ENCODE measurements around the gene ROCK2.

The ROCK2 gene

GRCh38 chr2:11366326-11366741 is 21.9 kb upstream of the ROCK2 start:
- no peaks in the 10 kb centered on the region for H3K36me3 ChIP-seq (ENCODE audit: insufficient read depth, low read length)
- no peaks in the 10 kb centered on the region for H3K27me3 ChIP-seq (ENCODE audit: insufficient read depth, low read length)
- no peak overlapping the region for H3K27ac ChIP-seq (ENCODE audit: low read depth, low read length)
- H3K9me3 ChIP-seq (ENCODE audit: insufficient read depth, low read depth, low read length), result no peaks in the 10 kb centered on the region
- H3K4me3 ChIP-seq (ENCODE audit: low read length), result no peak overlapping the region
- no peak overlapping the region for H3K9ac ChIP-seq (ENCODE audit: low read depth, low read length)
- WGBS, result 100% methylated on average over 5 of the region's 5 CpGs
- no peaks in the 10 kb centered on the region for H3K4me1 ChIP-seq (ENCODE audit: insufficient read depth, low read length)

GRCh38 chr2:11365096-11365879 is 20.9 kb upstream of the ROCK2 start:
- Histone ChIP-seq H3K9ac (ENCODE audit: low read depth, low read length) (no peak overlapping the region), H3K4me3 (ENCODE audit: low read length) (no peak overlapping the region), H3K27ac (ENCODE audit: low read depth, low read length) (no peak overlapping the region), H3K27me3 (ENCODE audit: insufficient read depth, low read length) (no peaks in the 10 kb centered on the region), H3K9me3 (ENCODE audit: insufficient read depth, low read depth, low read length) (no peaks in the 10 kb centered on the region), H3K36me3 (ENCODE audit: insufficient read depth, low read length) (no peaks in the 10 kb centered on the region), H3K4me1 (ENCODE audit: insufficient read depth, low read length) (no peaks in the 10 kb centered on the region)
- 65% methylated on average over 7 of the region's 7 CpGs for WGBS

DNA sequence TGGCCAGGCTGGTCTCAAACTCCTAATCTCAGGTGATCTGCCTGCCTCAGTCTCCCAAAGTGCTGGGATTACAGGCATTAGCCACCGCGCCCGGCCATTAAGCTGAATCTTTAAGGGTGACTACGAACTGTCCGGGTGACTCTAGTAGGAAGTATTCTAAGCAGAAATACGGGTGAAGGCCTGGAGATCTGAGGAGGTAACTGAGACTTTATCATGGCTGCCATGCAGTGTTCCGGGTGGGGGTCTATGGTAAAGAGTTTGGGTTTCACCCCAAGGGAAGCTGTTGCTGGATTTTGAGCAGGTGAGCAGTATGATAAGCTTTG is 20.1 kb upstream of the ROCK2 start:
- Histone ChIP-seq H3K27me3 (ENCODE audit: insufficient read depth, low read length) (no peaks in the 10 kb centered on the region), H3K4me3 (ENCODE audit: low read length) (no peak overlapping the region), H3K9ac (ENCODE audit: low read depth, low read length) (no peak overlapping the region), H3K36me3 (ENCODE audit: insufficient read depth, low read length) (no peaks in the 10 kb centered on the region), H3K9me3 (ENCODE audit: insufficient read depth, low read depth, low read length) (no peaks in the 10 kb centered on the region), H3K4me1 (ENCODE audit: insufficient read depth, low read length) (no peaks in the 10 kb centered on the region), H3K27ac (ENCODE audit: low read depth, low read length) (no peak overlapping the region)
- WGBS, result 95% methylated on average over 7 of the region's 7 CpGs

- H3K4me1 ChIP-seq (ENCODE audit: insufficient read depth, low read length), result no peaks in the 10 kb centered on the region
- WGBS, result 90% methylated on average over 10 of the region's 10 CpGs
- H3K36me3 ChIP-seq (ENCODE audit: insufficient read depth, low read length), result no peaks in the 10 kb centered on the region
- H3K27ac ChIP-seq (ENCODE audit: low read depth, low read length), result no peak overlapping the region
- no peaks in the 10 kb centered on the region for H3K27me3 ChIP-seq (ENCODE audit: insufficient read depth, low read length)
- H3K4me3 ChIP-seq (ENCODE audit: low read length), result no peak overlapping the region
- no peak overlapping the region for H3K9ac ChIP-seq (ENCODE audit: low read depth, low read length)
- no peaks in the 10 kb centered on the region for H3K9me3 ChIP-seq (ENCODE audit: insufficient read depth, low read depth, low read length)
These were observed 19.6 kb upstream of the ROCK2 start for GRCh38 chr2:11363868-11364564.

DNA sequence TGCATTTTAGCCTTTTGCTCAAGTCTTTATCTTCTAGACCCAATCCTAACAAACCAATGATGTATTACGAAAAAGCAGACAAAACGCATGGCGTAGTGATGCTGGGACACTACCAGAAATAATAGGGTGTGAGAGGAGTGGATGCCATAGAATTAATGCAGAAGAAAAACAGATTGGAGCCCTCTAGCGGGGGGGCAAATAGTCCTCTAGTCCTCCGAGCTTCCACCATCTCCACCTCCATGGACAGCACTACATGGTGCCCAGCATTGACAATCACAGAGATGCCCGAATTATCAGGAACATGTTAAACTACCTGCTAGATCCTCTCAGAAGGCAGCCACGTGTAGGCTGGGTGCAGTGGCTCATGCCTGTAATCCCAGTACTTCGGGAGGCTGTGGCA is 15.4 kb upstream of the ROCK2 start:
- no peaks in the 10 kb centered on the region for H3K4me1 ChIP-seq (ENCODE audit: insufficient read depth, low read length)
- H3K27ac ChIP-seq (ENCODE audit: low read depth, low read length), result no peak overlapping the region
- H3K36me3 ChIP-seq (ENCODE audit: insufficient read depth, low read length), result no peaks in the 10 kb centered on the region
- H3K9me3 ChIP-seq (ENCODE audit: insufficient read depth, low read depth, low read length), result no peaks in the 10 kb centered on the region
- H3K27me3 ChIP-seq (ENCODE audit: insufficient read depth, low read length), result no peaks in the 10 kb centered on the region
- no peak overlapping the region for H3K9ac ChIP-seq (ENCODE audit: low read depth, low read length)
- WGBS, result 89% methylated on average over 8 of the region's 8 CpGs
- H3K4me3 ChIP-seq (ENCODE audit: low read length), result no peak overlapping the region

DNA sequence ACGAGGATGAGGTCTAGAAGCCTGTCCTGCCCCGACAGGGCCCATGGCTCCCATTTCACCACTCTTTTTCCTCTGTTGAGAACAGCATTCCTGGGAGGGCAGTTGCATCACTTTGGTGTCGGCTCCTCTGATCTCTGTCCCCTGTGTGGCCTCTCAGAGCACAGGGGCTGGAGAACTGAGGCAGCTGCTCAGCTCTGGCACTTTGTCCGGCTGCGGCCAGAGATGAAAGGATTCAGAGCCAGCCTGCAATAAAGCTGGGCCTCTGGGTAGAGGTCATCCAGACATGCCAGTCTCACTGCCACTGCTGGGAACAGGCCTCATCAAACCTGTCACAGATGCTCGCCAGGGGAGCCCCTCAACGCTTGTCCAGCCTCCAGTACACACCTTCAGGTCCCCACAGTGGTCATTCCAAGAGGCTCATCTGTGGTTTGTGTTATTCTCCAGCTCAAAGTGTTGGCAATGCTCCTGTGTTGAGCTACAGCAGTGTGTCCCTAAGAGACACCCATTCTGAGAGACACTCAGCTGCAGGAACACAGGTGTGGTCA is 13.1 kb upstream of the ROCK2 start:
- H3K27ac ChIP-seq (ENCODE audit: low read depth, low read length), result no peak overlapping the region
- no peaks in the 10 kb centered on the region for H3K9me3 ChIP-seq (ENCODE audit: insufficient read depth, low read depth, low read length)
- H3K4me1 ChIP-seq (ENCODE audit: insufficient read depth, low read length), result no peaks in the 10 kb centered on the region
- H3K4me3 ChIP-seq (ENCODE audit: low read length), result no peak overlapping the region
- 91% methylated on average over 7 of the region's 7 CpGs for WGBS
- H3K27me3 ChIP-seq (ENCODE audit: insufficient read depth, low read length), result no peaks in the 10 kb centered on the region
- no peaks in the 10 kb centered on the region for H3K36me3 ChIP-seq (ENCODE audit: insufficient read depth, low read length)
- no peak overlapping the region for H3K9ac ChIP-seq (ENCODE audit: low read depth, low read length)

GRCh38 chr2:11356764-11357163 is 12.3 kb upstream of the ROCK2 start:
- H3K36me3 ChIP-seq (ENCODE audit: insufficient read depth, low read length), result no peaks in the 10 kb centered on the region
- H3K9me3 ChIP-seq (ENCODE audit: insufficient read depth, low read depth, low read length), result no peaks in the 10 kb centered on the region
- 93% methylated on average over 4 of the region's 4 CpGs for WGBS
- H3K27ac ChIP-seq (ENCODE audit: low read depth, low read length), result no peak overlapping the region
- H3K9ac ChIP-seq (ENCODE audit: low read depth, low read length), result no peak overlapping the region
- no peaks in the 10 kb centered on the region for H3K27me3 ChIP-seq (ENCODE audit: insufficient read depth, low read length)
- H3K4me1 ChIP-seq (ENCODE audit: insufficient read depth, low read length), result no peaks in the 10 kb centered on the region
- H3K4me3 ChIP-seq (ENCODE audit: low read length), result no peak overlapping the region

GRCh38 chr2:11355194-11356053 is 11.0 kb upstream of the ROCK2 start:
- no peak overlapping the region for H3K9ac ChIP-seq (ENCODE audit: low read depth, low read length)
- H3K27me3 ChIP-seq (ENCODE audit: insufficient read depth, low read length), result no peaks in the 10 kb centered on the region
- H3K9me3 ChIP-seq (ENCODE audit: insufficient read depth, low read depth, low read length), result no peaks in the 10 kb centered on the region
- no peaks in the 10 kb centered on the region for H3K4me1 ChIP-seq (ENCODE audit: insufficient read depth, low read length)
- WGBS, result 89% methylated on average over 11 of the region's 11 CpGs
- H3K27ac ChIP-seq (ENCODE audit: low read depth, low read length), result no peak overlapping the region
- H3K4me3 ChIP-seq (ENCODE audit: low read length), result no peak overlapping the region
- H3K36me3 ChIP-seq (ENCODE audit: insufficient read depth, low read length), result no peaks in the 10 kb centered on the region

DNA sequence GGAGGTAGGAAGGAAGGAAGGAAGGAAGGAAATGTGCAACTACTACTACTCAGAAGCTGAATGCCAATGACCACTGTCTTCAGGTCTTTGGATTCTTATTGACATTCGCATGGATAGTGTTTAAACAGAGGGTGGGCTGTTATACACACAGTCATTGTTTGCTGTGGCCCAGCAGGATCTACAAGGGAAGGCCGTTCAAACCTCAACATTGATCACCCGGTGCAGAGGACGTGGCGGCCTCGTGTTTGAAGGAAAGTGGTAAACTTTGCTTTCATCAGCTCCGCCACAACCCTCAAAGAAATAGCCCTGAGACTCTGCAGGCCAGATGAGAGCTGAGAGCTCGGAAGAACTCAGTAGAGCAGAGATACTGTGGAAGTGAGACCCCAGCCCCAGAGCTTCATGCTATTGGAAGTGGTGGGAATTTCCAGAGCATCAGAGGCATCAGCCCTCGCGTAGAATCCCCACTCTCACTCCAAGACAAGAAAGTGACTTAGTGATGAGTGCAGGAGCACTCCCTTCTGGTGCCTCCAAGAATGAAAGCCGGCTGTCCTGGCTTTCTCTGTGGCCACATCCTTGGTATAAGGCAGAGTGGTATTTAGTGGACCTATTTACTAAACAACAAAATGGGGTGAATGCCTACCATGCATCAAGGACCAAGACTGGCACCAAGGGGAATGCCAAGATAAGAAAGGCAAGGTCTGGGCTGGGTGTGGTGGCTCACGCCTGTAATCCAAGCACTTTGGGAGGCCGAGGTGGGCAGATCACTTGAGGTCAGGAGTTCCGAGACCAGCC is 10.1 kb upstream of the ROCK2 start:
- Histone ChIP-seq H3K27me3 (ENCODE audit: insufficient read depth, low read length) (no peaks in the 10 kb centered on the region), H3K4me1 (ENCODE audit: insufficient read depth, low read length) (no peaks in the 10 kb centered on the region), H3K4me3 (ENCODE audit: low read length) (no peak overlapping the region), H3K9me3 (ENCODE audit: insufficient read depth, low read depth, low read length) (no peaks in the 10 kb centered on the region), H3K9ac (ENCODE audit: low read depth, low read length) (no peak overlapping the region), H3K36me3 (ENCODE audit: insufficient read depth, low read length) (no peaks in the 10 kb centered on the region), H3K27ac (ENCODE audit: low read depth, low read length) (no peak overlapping the region)
- 82% methylated on average over 14 of the region's 14 CpGs for WGBS

GRCh38 chr2:11352781-11353537 is 8.5 kb upstream of the ROCK2 start:
- no peaks in the 10 kb centered on the region for H3K36me3 ChIP-seq (ENCODE audit: insufficient read depth, low read length)
- no peak overlapping the region for H3K9ac ChIP-seq (ENCODE audit: low read depth, low read length)
- WGBS, result 93% methylated on average over 10 of the region's 10 CpGs
- H3K27me3 ChIP-seq (ENCODE audit: insufficient read depth, low read length), result no peaks in the 10 kb centered on the region
- 0 out of 2 replicates have a peak, but pooled peaks cover 3% of the 10 kb centered on the region for H3K4me1 ChIP-seq (ENCODE audit: insufficient read depth, low read length)
- H3K9me3 ChIP-seq (ENCODE audit: insufficient read depth, low read depth, low read length), result no peaks in the 10 kb centered on the region
- no peak overlapping the region for H3K27ac ChIP-seq (ENCODE audit: low read depth, low read length)
- no peak overlapping the region for H3K4me3 ChIP-seq (ENCODE audit: low read length)
